CMK (cell line): ENCODE measurements around the gene FBXO41.

Source experiments
- DNase-seq: peaks from one replicate; pipeline ENCODE4 v3.0.0-alpha.2; 2010; ENCODE audit warnings: low read depth

The FBXO41 gene

DNA sequence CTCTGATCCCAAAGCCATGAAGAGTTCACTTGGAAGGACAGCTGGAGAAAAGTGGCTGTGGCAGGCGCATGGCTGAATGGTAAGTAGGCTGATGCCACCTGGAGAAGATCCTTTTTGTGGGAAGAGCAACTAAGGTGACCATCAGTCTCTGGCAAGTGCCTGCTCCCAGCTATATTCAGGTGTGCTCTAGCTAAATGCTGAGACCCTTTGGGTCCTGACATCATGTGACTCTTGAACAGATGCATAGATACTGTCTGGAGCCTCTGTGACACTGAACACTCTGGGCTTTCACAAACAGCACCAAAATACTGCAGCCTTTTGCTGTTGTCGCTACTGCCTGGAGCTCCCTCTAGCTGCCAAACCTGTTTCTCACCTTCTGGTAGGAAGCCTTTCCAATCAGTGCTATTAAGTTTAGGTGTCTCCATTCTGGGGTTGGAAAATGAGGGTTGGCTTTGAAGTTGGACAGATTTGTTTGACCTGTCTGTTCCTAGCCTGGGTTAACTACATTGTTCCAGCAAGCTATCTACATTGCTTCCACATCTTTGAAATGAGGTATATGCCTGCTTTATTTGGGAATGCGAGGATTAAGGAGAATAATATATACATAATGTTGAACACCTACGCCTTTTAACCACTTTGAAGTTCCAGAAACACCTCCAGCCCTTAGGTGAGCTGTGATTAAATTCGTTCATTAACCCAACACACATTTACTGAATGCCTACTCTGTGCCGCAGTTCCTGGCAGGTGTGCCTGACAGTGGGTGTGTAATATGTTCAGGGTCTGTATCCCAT lies 6.0 kb upstream of the FBXO41 start:
- DNase-seq = peak; percentile 31

DNA sequence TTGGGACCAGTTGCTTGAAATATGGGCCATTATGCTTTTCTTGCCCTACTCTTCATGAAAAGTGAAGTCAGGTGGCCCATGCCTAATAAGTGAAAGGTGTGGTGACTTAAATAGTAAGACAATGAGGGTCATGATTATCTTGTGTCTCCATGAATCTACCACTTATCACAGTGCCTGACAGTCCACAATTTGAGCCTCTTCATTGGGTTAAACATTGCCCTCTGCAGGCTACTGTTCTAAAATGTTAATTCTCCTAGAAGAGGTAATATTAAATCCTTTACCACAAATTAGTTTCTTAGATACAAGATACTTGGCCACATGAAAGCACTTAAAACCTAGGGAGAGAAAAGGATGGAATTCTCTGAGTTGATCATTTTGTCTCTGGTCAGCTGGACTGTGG lies 5.0 kb upstream of the FBXO41 start:
- no peak for DNase-seq

DNA sequence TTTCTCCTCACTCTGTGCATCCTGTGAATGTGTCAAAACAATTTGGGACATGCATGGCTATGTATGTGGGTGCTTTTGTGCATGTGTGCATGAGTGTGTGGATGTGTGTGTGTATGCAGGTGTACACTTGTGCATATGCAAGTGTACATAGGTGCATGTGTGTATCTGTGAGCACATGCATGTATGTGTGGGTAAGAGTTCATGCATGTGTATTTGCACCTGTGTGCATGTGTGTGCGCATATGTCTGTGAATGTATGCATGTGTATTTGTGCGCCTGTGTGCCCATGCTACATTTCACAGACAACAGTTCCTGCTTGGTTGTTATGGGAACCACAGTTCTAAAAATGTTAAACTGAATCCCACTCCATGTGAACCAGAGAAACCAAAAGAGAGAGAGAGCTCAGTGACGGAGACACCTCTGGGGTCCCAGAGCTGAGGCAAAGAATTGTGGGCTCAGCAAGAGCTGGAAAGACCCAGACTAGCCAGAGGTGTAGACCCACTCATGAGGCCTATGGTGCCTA lies 1.9 kb upstream of the FBXO41 start:
- no peak for DNase-seq

DNA sequence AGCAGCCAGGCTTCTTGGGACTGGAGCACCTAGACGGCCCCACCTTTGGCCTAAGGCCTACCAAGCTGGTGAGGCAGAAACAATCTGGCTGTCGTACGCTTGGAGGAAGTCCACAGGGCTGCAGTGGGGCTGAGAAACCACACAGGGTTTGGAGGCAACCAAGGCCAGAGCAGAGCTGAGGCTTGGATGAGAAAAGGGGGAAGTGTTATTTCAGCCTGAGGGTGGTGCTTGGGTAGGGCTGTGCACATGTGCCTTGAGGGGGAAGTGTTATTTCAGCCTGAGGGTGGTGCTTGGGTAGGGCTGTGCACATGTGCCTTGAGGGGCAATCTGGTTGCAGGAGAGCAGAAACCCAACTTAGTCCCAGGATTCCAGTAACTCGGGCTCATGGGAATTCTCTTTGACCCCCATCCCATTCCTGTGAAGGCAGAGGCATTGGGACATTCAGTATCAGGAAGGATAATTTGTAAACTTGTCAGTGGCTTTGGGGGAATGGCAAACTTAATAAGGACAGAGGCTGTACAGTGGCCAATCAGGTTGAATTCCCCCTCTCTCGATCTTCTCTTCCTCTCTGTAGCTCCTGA lies 971 bp upstream of the FBXO41 start:
- DNase-seq = peak; percentile 60

DNA sequence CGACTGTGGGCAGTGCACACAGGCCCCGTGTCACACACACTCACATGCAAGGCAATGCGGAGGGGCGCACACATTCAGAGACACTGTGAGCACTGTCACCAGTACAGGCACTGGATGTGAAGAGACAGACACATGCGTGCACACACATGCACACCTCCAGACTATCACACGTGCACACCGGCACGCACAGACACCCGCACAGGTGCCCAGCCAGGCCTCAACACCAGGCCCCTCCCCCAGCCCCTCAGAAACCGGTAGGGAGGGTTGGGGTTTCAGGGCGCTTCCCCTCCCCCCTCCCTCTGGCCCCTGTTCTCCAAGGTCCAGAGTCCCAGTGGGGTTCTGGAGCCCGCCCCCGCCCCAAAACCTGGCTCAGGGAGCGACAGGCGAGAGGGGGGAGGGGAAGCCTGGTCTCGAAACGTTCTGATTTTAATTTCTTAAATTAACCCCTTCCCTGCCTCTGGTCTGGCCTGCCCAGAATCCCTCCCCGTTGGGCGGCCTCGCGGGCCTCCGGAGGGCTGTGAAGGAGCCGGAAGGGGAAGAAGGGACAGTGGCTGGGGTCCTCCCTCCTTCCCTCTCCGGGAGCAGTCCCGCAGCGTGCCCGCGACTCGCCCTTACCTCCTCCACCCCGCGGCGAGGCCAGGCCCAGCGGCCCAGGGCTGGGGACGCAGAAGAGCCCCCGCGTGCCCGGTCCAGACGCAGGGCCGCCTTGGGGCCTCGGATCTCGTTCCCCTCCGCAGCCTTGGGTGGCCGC lies 558 bp downstream of the FBXO41 start:
- peak; percentile 34 for DNase-seq

DNA sequence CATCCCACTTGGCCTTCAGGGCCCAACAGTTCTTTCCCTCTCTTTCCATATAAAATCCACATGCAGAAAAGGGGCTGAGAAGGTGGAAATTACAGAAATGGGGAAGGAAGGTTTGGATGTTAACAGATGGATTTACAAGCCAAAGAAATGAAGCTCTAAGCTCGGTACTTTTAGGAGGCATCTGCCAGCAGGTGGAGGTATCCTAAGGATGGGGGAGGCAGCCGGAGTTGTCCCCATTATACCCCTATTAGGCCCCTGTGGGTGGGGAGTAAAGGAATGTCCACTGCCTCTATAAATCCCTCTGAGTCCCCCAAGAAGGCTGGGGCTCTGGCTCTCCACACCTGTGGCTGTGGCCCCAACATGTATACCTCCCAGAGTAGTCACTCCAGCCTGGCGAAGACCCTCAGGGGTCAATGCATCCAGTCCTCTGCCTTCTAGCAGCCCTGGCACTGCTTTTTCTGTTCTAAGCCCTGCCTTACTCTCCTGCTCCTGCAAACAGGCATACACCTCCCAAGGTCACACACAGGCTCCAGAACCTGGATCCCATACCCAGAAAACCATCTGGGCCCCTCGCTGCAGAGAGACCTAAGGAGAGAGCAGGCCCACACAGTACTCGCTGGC lies 1.2 kb downstream of the FBXO41 start:
- DNase-seq = no peak

DNA sequence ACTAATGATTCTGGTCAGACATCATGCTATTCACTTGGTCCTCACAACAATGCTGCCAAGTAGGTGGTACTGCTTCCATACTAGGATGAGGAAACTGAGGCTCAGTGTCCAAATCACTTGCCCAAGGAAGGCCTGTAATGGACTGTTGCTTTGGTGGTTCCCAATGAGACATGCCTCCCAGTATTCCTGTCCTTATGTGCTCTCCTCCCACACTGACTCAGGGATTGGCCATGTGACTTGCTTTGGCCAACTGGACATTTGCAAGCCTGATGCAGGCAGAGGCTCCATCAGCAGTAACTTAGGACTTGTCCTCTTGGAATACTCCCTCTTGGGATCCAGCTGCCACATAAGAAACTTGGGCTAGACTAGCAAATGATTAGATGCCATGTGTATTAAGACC lies 3.0 kb downstream of the FBXO41 start:
- DNase-seq = no peak

DNA sequence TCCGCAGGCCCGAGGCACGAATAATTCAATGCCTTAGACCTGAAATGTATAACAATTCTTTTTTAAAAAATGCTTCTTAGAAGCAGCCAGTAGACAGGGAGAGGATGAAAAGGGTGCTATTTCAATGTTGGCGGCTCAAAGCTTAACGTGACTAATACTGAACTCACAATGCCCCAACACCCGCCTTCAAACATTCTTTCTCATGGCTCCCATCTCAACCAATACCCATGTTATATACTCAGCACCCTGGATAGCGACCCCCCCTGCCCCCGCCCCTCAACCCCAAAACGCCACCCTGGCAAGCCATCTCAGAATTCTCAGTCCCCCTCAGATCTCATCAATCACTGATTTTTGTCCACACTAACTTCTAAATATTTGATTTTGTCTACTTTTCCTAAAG lies 4.4 kb downstream of the FBXO41 start:
- DNase-seq = no peak

DNA sequence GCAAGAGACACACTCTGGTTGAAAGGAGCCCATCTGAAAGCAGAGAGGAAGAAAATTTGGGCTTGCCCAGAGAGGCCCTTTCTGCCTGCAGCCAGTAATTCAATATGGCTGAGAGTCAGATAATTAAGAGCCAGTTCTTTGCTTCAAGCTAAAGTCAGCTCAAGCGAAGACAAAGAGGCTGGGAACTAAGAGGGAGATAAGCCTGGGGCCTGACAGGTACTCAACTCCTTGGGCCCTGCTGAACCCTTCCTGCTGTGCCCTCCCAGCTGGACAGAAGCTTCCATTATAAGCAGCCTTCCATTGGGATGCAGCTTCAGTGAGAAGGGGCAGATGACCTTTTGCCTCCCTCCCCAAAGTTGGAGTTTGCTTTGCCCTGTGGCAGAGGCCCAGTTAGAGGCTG lies 12.0 kb downstream of the FBXO41 start:
- DNase-seq = no peak

DNA sequence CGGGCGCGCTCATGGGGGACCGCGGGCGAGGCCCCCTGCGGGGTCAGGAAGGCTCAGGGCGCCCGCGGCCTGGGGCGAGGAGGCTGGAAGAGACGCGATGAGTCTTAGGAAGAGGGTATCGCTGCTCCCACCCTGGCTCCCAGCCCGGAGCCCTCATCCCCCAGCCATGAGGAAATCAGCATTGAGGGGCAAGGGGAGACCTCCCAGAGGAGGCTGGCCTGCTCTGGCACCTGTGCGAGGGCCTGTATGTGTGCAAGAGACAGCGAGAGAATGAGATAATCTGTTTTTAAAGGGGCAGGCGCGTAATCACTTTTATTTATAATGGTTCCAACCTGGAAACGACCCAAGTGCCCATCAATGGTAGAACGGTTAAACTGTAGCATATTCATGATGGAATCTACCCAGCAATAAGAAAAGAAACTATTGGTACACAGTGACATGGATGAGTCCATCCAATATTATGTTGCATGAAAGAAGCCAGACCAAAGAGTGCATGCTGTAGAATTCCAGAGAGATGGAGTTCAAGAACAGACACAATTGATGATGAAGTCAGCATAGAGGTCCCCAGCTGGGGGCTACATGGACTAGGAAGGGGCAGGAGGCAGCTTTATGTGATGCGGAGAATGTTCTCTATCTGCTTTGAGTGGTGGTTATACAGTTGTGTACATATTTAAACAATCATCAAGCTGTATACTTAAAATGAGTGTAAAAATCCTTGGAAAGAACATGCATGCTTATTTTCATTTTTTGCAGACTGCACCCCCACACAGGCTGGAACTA lies 14.4 kb downstream of the FBXO41 start:
- DNase-seq = no peak

DNA sequence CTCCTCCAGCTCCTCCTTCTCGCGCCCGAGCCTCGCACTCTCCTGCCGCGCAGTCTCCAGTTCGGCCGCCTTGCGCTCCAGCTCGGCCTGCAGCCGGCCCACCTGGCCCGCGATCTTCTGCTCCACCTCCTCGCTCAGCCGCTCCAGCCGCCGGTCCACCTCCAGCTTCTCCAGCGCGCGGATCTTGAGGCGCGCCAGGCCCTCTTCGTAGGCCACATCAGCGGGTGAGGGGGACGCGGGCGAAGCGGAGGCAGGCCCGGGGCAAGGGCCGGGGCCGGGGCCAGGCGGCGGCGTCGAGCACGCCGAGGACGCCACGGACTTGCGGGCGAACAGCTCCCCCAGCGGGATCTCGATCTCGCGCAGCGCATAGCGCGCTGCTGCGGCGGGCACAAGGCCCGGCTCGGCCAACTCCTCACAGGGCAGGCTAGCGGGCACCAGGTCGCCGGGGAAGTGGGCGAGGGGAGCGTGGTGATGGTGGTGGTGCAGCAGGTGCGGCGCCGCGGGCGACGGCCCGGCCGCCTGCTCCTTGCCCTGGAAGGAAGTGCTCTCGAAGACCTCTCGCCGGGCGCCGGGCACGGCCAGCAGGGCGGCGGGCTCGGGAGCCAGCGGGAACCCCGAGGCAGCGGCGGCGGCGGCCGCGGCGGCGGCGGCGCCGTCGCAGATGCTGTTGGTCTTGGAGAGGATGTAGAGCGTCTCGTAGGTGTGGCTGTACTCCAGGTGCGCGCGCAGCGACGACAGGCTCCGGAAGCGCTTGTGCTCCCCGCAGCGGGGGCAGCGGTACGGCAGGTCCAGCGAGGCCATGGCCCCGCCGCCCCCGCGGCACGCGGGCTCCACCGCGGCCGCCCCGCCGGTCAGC lies 15.2 kb downstream of the FBXO41 start:
- DNase-seq = no peak

DNA sequence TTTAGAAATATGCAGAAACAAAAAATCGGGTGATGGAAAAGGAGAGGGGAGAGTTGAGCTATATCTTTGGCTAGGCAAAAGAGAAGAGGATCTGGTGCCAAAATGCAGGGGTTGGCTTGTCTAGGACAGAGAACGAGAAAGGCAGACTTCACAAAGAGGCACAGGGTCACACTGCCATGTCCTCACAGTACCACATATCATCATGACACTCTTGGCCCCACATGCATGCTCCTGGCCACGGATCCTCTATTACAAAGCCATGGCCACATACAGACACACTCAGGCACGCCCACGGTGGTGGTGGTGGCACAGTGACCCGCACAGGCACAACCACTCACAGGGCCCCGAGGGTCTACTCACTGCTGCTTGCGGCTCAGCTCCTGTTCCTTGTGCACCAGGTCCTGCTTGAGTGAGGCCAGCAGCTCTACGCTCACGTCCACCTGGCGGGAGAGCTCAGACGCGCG lies 15.9 kb downstream of the FBXO41 start:
- no peak for DNase-seq

DNA sequence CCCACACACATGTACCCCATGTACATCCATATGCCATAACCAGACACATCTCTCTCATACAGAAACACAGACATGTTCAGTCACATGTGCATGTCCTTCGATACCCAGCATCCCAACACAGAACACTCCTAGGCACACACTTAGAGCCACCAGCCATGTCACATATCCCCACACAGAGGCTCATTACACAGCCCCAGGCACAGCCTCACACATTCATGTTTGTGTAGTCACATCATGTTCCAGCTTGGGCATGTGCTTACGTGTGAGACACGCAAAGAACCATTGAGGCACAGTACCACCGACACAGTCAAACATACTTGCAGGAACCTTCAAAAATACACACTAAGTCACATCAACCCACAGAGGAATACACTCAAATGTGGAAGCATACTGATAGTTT lies 17.3 kb downstream of the FBXO41 start:
- DNase-seq = no peak

DNA sequence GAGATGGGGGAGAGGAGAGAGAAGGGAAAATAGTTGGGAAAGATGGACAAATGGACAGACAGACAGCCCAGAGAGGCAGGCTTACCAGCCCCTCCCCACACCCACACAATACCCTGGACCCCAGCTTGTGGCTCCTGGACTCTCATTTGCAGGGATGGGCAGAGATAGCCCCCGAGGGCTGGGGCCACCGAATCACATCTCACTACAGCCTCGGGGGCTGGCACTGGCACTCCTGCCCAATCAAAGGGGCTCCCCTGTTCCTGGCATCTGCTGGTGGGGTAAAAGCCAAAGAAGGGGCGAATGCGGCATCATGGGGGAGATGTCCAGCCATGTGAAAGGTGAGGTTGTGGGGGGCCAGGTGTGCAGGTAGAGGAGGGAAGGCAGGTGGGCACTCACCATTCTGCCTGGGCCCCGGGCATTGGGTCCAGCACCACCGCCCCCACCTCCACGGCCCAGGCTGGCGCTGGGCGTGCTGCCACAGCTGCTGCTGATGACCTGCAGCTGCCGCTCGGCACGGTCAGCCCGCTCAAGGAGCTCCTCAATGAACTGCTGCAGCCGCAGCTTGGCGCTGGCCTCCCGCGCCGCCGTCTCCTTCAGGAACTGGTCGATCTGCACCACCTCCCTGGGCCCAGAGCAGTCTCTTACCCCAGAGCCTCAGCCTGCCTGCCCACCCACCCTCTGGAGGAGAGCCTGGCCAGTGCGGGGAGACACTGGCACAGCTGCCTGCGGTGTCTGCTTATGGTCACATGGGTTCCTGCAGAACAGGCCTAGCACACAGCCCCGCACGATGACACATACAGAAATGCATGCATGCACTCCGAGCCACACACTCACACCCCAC lies 18.0 kb downstream of the FBXO41 start:
- no peak for DNase-seq

DNA sequence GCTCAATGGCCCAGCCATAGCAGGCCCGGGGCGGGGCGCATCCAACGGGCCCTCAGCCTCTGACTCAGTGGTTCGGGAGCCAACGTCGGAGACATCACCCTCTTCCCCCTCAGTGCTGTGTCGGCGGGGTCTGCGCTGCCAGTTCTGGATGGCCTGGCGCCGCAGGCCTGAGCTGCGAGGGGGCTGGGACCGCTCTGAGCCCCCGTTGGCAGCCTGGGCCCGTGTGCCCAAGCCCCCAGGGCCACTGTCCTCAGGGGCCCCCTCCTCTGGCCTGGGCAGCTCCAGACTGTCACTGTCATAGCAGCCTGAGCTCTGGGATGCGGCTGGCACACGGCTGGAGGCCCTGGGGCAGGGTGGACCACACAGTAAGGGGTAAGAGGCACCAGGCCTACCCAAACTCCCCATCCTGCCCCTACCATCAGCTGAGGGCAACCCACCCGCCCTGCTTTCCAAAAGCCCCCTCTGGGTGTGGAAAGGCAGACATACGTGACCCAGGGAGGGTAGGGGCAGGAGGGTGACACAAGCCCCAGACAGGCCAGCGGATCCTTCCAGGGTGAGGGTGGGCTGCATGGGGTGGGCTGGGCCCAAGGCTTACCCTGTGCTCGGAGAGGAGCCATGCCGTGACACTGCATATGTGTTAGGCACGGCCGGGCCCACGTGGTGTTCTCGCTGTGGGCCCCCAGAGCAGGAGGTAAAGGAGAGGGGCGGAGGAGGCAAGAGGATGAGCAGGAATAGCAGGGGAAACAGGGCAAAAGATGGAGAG lies 18.8 kb downstream of the FBXO41 start:
- DNase-seq = no peak

DNA sequence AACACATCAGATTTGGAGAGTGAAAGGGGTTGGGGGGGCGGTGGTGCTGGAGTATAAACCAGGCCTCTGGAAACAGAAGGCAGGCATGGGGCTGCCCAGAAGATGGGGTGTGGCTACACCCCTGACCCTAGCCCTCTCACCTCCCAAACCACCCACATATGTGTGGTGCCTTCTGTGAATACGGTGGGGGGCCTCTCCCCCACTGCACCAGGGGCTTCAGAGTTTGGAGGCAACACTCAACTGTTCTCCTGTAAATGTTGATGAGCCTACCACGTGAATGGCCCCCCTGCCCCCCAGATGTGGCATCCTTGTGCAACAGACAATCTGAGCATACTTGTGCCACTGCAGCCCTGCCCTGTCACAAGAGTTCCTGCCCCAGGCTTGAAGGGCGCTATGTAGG lies 19.5 kb downstream of the FBXO41 start:
- no peak for DNase-seq

DNA sequence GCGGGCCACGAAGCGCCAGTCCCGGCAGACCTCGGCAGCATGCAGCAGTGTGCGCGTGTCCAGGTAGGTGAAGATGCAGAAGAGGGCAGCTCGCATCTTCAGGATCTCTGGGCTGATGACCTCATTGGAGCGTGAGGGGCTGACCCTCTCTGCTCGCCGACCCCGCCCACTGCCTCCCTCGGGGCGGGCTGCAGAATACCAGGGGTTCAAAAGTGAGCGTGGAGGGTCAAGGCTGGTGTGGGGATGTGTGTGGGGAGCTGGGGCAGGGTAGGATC lies 20.0 kb downstream of the FBXO41 start:
- DNase-seq = no peak

DNA sequence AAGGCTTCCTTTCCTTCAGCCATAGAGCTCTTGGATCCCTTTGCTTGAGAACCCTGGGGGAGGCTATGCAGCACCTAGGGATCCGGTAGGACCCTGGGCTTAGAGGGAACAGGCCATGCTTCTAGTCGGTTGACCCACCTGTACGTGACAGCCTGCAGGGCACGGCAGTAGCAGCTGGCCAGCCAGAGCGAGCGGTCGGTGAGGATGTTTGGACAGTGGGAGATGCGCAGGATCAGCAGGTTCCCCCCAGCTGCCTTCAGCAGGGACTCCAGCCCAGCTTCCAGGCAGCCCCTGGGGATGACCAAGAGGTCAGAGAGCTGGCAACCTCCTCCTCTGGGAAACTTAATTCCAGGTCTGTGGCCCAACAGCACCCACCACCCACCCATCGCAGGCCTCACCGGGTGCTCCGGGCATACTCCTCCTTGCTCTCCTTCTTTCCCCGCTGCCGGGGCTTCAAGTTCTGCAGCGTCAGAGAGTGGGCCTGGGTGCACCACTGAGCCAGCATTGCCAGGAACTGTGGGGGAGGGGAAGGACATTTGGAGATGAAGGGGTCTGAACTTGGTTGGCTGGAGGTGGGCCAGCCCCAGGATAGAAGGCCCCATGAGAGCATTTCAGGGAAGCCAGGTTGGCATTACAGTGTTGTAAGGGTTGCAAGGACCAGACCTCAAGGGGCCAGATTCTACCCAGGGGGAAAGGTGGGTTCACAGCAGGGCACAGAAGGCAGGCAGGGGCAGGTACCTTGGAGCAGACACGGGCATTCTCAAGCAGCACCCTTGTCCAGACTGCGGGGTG lies 20.5 kb downstream of the FBXO41 start:
- DNase-seq = no peak
